ENCODE measurements around the gene GAS2L1. TPM values are rescaled to one million over a fixed set of nuclear protein-coding genes. Genes with fewer than 3 reads are reported as not detected.

GAS2L1 gene
- total and polyA plus RNA-seq, 2 experiments from 2014 or later = 17.3 to 21.0 TPM

- H3K4me3 ChIP-seq = no peak overlapping the region
- no peak for TF ChIP-seq CTCF (IDR thresholded peaks at IDR 0.05; ENCODE audit: low read depth, low read length)
- H3K9me3 ChIP-seq (ENCODE audit: low read depth) = no peaks in the 10 kb centered on the region
- no peak for DNase-seq (ENCODE audit: low read depth in 1 of 2, low spot score in 1 of 2)
- peaks cover 2% of the 10 kb centered on the region for H3K36me3 ChIP-seq
- H3K27me3 ChIP-seq = no peaks in the 10 kb centered on the region
- H3K27ac ChIP-seq = no peak overlapping the region
- no peaks in the 10 kb centered on the region for H3K4me1 ChIP-seq (ENCODE audit: low read depth)
These were observed 21.6 kb downstream of the GAS2L1 start for GRCh38 chr22:29328055-29328454.

- Histone ChIP-seq H3K27me3 (no peaks in the 10 kb centered on the region), H3K4me3 (no peak overlapping the region), H3K9me3 (ENCODE audit: low read depth) (no peaks in the 10 kb centered on the region), H3K27ac (no peak overlapping the region), H3K4me1 (ENCODE audit: low read depth) (no peaks in the 10 kb centered on the region), H3K36me3 (peaks cover 2% of the 10 kb centered on the region)
- no peak for TF ChIP-seq CTCF (IDR thresholded peaks at IDR 0.05; ENCODE audit: low read depth, low read length)
- DNase-seq (ENCODE audit: low read depth in 1 of 2, low spot score in 1 of 2) = no peak
These were observed 22.4 kb downstream of the GAS2L1 start for GRCh38 chr22:29328566-29329500.

GRCh38 chr22:29329581-29329980, 23.1 kb downstream of the GAS2L1 start:
- H3K36me3 ChIP-seq = peaks cover 4% of the 10 kb centered on the region
- TF ChIP-seq CTCF (IDR thresholded peaks at IDR 0.05; ENCODE audit: low read depth, low read length) = no peak
- H3K27ac ChIP-seq = no peak overlapping the region
- no peaks in the 10 kb centered on the region for H3K27me3 ChIP-seq
- no peak overlapping the region for H3K4me3 ChIP-seq
- no peaks in the 10 kb centered on the region for H3K4me1 ChIP-seq (ENCODE audit: low read depth)
- no peaks in the 10 kb centered on the region for H3K9me3 ChIP-seq (ENCODE audit: low read depth)
- DNase-seq (ENCODE audit: low read depth in 1 of 2, low spot score in 1 of 2) = no peak

- H3K36me3 ChIP-seq = peaks cover 4% of the 10 kb centered on the region
- H3K4me1 ChIP-seq (ENCODE audit: low read depth) = no peaks in the 10 kb centered on the region
- H3K4me3 ChIP-seq = no peak overlapping the region
- H3K9me3 ChIP-seq (ENCODE audit: low read depth) = no peaks in the 10 kb centered on the region
- H3K27me3 ChIP-seq = no peaks in the 10 kb centered on the region
- H3K27ac ChIP-seq = no peak overlapping the region
- no peak for TF ChIP-seq CTCF (IDR thresholded peaks at IDR 0.05; ENCODE audit: low read depth, low read length)
- no peak for DNase-seq (ENCODE audit: low read depth in 1 of 2, low spot score in 1 of 2)
These were observed 23.8 kb downstream of the GAS2L1 start for GRCh38 chr22:29330291-29330690.

- H3K9me3 ChIP-seq (ENCODE audit: low read depth) = no peaks in the 10 kb centered on the region
- TF ChIP-seq CTCF (IDR thresholded peaks at IDR 0.05; ENCODE audit: low read depth, low read length) = no peak
- H3K4me1 ChIP-seq (ENCODE audit: low read depth) = no peaks in the 10 kb centered on the region
- no peak overlapping the region for H3K27ac ChIP-seq
- H3K4me3 ChIP-seq = no peak overlapping the region
- H3K27me3 ChIP-seq = no peaks in the 10 kb centered on the region
- peak in 1 of 2 donors; percentile 85 for DNase-seq (ENCODE audit: low read depth in 1 of 2, low spot score in 1 of 2)
- peaks cover 4% of the 10 kb centered on the region for H3K36me3 ChIP-seq
These were observed 24.3 kb downstream of the GAS2L1 start for GRCh38 chr22:29330753-29331152.
